DMS53 treated with DMSO at 0.1 percent for 48 hours (cell line): ENCODE results near the gene PPP1R9B.

Experiments used
- DNase-seq: peaks from one replicate; lab custom pipeline; 2025; ENCODE audit not compliant: unreplicated experiment; lab: John Stamatoyannopoulos, UW

PPP1R9B gene

DNA sequence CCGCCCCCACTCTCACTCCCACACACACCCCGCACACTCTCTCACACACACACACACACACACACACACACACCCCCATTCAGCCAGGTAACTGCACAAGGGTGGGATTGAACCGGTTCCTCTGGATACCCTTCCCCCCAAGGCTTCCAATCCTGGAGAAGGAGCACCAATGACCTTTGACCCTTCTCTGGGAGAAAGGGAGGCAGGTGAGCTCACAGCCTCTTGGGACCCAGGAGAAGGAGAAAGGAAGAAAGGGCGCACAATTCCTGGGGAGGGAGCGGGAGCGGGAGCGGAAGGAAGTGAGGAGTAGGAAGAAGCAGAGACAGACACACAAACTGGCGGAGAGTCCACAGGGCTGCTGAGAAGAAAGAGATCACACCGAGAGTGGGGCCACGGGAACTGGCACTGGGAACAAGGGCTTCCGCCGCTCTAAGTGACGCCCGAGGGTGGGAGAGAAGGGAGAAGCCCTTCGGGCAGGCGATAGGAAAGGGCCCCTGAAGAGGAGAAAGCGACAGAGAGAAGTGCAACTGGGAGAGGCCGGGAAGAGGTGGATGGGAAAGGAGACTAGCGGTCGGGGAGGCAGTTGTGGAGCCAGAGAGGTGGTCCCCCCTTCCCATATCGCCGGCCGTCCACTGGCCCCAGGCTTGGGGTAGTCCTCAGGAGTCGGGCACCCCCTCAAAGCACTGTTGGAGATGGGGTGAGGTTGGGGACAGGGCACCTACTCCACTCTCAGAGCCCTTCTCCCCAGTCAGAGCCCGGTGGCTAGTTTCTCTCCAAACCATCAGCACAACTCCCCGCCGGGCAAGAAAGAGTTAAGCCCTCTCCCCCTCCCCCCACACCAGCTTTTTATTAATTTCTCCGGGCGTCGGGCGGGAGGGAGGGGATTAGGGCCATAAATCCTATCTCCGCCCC is 21.8 kb downstream of the PPP1R9B start:
- no peak for DNase-seq

DNA sequence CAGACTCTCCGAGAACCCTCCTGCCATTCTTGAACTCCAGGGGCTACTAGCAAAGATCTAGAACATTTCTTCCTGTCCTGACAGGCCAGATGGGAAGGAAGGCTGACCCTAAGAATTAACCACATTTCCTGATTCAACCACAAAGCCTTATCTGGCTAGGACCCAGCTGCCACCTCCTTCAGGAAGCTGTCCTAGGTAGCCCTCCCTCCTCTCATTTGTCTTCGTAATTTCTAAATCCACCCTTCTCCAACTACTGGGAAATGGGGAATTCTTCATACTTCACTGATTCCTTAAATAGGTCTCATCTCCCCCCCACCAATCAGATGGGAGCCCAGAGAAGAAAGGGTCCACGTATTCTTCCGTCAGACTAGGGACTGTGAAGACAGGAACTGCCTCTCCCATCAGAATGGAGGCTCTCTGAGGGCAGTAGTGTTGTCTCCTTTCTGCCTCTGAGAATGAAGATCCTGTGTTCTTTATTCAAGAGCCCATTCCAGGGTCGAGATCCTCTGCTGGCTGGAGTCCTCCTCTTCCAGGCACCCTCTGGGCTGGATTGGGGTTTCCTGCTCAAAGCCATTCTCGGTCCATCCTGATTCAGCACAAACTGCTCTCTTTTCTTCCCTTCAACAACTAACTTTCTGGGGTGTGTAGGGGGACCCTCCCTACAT is 22.6 kb downstream of the PPP1R9B start:
- DNase-seq = no peak

DNA sequence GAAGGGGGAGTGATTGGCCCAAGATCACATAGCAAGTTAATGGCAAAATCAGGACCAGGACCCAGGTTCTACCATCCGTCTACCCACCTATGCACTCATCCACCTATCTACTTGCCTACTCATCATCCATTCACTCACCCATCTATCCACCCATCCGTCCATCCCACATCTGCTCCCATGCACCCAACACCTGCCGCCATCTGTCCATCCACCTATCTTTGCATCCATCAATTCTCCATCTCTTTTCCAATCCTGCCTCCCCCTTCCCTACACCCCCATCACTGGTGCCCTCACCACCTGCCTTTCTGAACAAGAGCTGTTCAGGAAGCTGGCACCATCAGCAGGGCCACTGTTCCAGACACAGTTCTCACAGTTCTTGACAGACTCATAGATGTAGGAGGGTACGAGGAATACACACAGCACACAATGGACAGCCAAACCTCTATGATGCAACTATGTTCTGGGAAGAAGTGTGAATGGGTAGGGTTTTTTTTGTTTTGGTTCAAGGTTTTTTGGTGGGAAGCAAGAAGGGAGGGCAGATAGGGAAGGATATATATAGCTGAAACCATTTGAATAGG is 25.0 kb downstream of the PPP1R9B start:
- no peak for DNase-seq

DNA sequence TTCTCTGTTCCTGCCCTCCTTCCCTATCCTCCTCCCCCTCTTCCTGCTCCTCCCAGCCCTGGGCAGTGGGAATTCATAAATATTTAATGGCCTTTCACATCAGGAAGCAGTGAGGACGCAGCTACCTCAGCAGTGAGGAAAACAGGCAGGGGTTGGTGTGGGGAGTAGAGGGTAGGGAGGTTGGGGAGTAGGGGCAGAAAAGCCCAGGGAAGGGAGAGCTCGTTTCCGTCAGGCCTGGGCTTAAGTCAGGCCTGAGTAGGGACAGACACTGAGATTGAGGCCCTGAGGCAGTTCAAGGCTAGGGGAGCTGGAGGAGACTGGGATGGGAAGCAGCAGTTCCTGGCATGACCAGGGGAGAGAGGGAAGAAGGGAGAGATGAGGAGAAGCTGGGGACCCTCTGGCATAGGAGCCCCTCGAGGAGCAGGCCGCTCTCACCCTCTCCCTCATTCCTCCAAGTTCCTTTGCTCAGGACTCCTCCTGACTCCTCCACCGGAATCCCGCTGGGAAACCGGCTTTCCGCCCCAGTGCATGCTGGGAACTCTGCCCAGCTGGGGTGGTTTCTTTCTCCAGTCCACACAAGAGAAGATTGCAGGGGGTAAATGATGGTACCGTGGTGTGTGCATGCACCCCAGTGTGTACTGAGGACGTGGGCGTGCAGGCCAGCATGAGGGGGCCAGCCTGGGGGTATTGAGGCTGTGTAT is 26.7 kb downstream of the PPP1R9B start:
- no peak for DNase-seq

DNA sequence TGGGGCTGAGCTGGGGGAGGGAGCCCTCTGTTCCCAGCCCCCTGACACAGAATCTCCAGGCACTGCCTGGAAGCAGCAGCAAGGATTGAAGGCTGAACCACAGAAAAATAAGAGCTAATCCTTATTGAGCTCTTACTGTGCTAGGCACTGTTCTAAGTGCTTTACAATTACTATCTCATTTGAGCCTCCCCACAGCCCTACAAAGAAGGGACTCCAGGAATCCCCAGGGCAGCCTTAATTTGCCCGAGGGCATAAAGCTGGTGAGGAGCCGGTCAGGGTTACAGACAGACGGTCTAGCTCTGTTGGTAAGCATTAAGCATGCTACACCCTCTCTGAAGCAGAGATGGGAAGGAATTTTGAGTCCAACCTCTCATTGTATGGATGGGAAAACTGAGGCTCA is 27.5 kb downstream of the PPP1R9B start:
- DNase-seq = no peak

DNA sequence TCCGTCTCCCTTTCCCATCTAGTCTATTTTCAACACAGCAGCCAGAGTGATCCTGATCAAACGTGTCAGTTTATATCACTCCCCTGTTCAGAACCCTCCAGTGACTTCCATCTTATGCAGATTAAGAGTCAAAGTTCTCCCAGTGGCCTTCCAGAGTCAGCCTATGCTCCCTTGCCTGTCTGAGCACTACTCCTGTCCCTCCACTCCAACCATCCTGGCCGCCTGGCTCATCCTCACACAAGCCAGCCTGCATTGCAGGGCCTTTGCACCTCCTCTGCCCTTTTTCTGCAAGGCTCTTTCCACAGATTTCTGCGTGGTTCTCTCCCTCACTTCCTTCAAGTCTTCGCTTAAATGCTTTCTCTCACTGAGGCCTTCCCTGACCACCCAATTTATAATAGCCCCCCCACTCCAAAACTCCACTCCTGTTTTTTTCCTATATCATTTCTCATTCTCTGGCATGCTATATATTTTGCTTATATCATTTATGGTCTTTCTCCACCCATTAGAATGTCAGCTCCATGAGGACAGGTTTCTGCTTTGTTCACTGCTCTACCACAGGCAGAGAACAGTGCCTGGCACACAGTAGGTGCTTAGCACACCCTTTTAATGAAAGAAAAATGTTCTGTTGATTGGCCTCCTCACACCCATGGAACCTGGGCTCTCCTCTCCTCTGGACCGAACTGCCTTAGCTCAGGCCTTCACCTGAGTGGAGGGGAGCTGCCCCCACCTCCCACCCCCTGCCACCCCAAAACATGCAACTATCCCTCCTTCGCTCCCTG is 29.8 kb downstream of the PPP1R9B start:
- DNase-seq = no peak

DNA sequence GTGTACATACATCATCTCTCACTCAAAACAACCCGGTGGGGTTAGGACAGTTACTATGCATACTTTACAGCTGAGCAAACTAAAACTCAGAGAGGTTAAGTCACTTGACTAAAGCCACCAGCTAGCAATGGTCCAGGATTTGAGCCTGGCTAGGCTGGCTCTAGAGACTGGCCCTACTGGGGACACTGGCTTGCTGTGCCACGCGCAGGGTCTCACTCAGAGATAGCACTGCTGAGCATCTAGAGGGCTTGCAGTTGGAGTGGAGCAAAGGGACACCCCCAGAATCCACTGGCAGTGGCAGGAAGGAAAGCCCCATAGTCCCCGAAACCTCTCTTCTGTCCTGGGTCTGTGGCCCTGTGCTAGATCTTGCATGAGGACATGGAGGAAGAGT is 31.7 kb downstream of the PPP1R9B start:
- no peak for DNase-seq

DNA sequence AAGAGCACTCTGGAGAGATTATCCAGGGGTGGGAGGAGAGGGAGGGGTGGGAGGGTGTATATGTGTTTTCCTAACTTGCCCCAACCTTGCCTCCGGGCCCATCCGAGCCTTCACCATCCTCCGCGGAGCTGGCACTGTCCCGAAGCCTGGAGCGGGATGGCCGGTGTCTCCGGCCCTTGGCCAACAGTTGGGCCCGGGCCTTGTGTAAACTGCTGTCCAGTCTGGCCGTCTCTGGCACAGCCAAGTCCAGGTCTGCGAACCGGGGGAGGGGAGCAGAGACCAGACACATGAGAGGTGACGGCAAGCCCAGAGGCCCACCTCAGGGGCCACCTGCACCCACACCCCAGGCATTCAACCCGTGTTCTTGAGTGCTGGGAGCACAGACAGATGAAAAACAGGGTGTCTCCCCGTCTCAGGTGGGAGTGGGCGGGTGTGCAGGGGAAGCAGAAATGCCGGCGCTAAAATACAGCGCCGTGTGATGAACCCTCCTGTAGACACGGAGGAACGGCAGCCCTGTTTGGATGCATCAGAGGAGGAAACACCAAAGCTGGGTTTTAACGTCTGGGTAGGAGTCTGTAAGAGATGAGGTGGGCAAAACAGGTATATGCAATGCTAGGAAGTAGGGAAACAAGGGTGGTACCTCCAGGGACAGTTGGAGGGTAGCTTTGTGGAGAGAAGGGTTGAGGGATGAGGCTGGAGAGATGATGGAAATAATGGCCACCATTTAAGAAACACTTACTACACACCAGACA is 32.2 kb downstream of the PPP1R9B start:
- no peak for DNase-seq

DNA sequence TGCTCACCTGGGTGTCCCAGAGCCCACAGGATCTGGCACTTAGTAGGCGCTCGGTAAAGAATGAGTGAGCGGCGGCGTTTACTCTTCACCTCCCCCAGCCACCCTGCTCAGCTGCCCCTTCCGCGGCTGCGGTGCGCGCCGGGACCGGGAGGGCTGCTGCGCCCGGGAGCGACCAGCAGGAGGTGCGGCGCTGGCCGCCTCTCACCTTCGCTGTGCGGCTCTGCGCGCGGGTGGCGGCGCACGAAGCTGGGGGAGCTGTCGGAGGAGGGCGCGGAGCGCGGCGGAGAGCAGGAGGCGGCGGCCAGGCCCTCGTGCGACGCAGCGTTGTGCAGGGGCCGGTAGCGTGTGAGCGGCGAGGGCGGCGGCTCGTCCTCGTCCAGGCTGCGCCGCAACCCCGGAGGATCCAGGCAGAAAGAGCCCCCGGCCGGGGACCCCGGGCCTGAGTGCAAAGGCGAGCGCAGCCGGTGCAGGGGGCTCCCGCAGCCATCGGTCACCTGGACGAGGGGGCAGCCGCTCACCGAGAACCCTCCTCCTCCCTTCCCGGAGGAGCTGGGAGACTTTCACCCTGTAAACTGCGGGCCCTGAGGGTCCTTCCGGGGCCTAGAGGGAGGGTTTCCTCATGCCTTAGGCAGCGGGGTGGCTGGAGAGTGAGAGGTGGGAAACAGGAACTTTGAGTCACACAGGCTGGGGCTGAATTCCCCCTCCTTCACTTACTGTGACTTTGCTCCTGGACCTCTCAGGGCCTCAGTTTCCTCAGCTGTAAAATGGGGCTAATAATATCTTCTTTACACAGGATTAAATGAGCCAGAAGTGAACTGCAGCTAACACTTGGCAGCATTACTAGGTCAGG is 33.0 kb downstream of the PPP1R9B start:
- peak; percentile 61 for DNase-seq

DNA sequence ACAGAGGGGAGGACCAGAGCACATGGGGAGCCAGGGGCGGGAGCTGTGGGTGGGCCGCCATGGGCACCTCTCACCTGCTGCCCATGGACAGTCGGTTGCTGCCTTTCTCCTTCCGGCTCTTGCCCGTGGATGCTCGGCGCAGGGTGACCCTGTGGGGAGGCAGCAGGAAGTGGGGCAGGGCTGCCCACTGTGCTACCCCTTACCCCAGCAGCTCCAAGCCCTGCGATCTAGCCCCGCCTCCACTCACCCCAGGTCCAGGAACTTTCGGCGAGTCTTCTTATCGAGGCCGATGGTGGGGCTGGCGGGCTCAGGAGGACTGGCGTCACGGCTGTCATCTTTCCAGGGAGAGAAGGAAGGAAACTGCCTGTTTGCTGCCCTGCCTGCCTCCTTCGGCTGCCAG is 34.7 kb downstream of the PPP1R9B start:
- DNase-seq = no peak

DNA sequence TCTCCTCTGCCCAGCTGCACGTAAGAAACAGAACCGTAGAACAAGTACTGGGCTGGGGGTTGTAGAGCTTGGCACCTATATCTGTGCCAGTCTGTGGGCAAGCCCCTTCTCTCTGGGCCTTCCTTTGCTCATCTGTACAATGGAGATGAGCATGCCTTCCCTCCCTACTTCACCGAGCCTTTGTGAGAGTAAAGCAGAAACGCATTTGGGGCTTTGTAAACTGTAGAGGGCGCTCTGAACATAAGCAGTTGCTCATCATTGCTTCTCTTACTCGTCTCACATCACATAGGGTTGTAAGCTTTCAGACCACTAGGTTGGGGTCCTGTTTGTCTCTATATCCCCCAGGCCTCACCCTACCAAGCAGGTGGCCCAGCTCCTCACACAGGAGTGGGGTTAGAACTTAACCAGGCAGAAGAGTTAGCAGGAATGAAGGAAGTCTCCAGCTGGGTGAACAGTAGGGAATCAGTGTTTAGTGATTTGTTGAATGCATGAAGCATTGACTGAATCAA is 35.6 kb downstream of the PPP1R9B start:
- DNase-seq = peak; percentile 55

DNA sequence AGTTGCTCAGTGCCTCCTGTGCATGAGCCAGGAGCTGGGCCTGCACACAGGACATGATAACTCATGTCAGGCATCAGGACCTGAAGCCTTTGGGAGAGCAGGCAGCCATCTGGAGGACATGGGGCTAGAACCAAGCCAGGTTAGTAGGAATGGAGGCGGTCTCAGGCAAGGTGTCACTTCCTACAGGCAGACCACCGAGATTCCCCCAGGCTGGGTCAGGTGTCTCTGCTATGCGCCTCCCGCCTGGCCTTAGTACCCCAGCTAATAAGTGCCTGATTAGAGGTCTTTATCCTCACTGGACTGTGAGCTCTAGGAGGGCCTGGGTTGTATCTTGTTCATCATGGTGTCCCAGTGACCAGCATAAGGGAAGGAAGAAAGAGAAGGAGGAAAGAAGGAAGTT is 36.1 kb downstream of the PPP1R9B start:
- DNase-seq = no peak

DNA sequence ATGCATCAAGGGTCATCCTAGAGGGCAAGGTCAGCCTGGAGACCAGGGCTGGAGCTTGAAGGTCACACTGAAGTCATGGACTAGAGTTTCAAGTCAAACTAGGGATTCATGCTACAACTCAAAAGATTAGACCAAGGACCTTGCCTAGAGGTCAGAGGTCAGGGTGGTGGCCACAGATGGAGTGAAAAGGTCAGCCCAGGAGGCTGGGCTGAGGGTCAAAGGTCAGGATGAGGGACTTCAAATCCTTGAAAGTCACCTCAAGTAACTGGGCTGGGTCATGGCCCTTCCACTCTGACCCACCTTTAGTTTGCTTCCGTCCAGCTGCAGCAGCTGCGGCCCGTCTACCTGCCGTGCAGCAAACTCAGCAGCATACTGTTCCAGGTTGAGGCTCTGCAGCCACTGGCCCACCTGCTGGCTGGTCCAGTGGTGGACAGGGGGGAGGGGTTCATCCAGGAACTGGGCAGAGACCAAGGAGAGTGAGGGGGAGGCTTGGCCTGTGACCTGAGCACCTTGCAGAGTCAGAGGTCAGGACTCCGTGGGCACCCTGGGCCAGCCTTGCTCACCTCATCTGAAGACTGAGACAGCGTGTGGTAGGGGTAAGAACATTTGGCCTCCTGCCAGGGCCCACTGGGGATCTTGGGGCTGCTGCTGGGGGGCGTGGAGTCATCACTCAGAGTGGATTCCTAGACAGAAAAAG is 36.7 kb downstream of the PPP1R9B start:
- no peak for DNase-seq

DNA sequence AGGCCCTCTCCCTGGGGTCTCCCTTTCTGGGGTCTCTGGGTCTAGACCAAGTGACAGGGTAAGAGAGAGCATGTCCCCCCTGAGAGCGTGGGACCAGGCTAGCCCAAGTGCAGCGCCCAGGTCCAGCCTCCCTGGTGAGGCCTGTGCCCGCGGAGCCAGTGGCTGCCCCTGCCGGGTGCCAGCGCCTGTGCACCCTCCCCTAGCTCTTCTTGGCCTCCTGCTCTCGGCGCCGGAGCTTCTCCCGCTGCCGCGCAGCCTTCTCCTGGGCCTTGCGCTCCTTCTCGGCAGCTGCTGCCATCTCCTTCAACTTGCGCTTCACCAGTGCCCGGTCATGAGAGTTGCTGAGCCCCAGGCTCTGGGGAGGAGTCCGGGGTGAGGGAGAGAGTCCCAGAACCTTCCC is 37.8 kb downstream of the PPP1R9B start:
- DNase-seq = no peak

DNA sequence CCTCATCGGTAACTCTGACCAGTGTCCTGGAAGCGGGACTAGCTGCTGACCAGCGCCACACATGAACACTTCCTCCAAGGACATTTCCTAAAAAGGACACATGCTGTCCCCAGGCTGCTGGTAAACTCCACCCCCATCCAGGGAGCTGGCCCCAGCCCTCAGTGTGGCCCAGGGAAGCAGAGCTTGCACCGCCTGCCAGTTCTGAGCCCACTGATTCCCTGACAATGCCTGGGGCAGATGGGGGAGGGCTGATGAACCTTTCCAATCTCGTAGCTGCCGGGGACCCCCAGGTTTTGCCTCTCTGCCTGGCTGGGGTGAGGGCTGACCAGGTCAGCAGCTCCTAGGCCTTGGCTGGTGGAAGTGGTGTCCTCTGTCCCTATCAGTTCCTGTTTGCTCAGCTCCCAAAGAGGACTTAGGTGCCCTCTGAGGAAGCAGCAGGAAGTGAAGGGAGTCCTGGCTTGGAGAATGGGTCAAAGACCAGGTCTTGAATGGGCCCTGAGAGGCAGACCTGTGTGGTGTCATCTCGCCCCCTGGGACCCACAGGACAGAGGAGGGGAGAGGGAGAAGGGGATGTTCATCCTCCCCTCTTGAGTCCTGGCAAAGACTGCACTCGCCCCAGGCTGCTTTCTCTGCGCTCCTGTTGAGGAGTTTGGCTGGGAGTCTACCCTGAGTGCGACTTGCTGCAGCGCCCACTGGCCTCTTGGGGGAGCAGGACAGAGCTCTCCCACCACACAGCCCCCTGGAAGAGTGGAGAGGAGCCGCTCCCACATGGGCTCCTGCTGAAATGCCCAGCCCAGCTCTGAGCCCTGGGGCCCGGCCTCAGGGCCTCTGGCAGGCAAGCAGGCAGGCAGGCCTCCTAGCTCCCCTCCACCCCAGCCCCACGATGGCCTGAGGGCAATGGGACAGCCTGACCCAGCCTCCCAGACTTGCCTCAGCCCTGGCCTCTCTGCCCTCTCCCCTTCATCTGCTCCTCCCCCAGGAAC is 38.5 kb downstream of the PPP1R9B start:
- DNase-seq = no peak

DNA sequence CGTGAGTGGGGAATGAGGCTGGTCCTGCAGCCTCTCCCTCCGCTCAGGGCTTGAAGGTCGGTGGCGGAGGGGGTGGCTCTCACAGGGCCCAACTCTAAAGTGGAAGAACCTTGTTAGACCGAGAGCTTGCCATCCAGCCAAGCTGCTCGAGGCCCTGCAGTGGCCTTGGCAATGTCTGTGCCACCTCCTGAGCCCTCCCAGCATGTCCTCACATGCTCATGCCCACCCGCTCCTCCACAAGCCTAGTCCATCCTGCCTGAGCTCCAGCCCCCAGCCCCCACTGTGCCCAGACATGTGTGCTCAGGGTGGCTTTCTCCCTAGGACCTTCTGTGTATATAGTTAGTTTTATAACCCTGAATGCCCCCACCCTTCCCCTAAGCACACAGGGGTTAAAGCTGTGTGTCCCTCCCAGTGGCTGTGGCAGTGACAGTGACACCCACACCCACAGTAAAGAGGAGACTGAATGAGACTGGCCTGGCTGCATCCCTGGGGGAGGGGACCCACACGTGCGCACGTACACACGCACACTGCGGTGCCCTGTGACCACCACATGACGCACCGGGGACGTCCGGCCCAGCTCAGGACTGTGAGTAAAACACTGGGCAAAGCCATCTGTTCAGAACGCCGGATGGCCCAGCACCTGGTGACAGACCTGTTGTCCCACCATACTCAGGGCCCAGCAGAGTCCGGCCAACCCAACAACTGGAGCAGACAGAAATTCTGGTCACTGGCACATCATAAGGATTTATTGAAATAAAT is 39.7 kb downstream of the PPP1R9B start:
- DNase-seq = no peak
